Measurements from ENCODE around the gene NRSN1. TPM values are rescaled to one million over a fixed set of nuclear protein-coding genes. Genes with fewer than 3 reads are reported as not detected.

NRSN1 gene
- total RNA-seq, 1 donor from 2014 or later = 1.4 TPM

DNA sequence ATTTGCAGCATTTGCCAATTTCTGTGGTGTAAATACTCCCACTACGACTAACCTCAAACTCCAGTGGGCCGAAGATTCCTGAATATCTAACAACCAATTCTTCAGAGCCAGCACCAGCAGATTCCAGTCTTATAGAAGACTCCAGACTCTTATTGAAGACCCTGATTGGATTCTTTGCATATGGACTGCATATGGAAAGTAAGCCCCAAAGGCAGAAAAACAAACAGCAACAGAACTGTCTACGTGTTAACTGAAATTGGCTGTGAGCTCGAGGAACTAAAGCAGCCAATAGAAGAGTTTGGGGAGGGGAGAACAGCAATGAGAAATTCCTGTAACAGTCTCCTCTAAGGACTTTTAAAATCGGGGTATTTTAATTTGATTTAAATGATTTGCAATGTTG, 19.7 kb upstream of the NRSN1 start:
- Mint-ChIP-seq H3K4me1 (no peaks in the 10 kb centered on the region), H3K4me3 (no peak overlapping the region), H3K36me3 (no peaks in the 10 kb centered on the region), H3K27ac (no peak overlapping the region), H3K27me3 (ENCODE audit: low read depth) (peaks cover 42% of the 10 kb centered on the region), H3K9me3 (no peaks in the 10 kb centered on the region)
- TF ChIP-seq, protein P1, sequence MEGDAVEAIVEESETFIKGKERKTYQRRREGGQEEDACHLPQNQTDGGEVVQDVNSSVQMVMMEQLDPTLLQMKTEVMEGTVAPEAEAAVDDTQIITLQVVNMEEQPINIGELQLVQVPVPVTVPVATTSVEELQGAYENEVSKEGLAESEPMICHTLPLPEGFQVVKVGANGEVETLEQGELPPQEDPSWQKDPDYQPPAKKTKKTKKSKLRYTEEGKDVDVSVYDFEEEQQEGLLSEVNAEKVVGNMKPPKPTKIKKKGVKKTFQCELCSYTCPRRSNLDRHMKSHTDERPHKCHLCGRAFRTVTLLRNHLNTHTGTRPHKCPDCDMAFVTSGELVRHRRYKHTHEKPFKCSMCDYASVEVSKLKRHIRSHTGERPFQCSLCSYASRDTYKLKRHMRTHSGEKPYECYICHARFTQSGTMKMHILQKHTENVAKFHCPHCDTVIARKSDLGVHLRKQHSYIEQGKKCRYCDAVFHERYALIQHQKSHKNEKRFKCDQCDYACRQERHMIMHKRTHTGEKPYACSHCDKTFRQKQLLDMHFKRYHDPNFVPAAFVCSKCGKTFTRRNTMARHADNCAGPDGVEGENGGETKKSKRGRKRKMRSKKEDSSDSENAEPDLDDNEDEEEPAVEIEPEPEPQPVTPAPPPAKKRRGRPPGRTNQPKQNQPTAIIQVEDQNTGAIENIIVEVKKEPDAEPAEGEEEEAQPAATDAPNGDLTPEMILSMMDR (IDR thresholded peaks at IDR 0.05; ENCODE audit: unreplicated experiment) = no peak
- no peak for DNase-seq (ENCODE audit: low spot score in 2 of 2, unreplicated experiment in 2 of 2)

DNA sequence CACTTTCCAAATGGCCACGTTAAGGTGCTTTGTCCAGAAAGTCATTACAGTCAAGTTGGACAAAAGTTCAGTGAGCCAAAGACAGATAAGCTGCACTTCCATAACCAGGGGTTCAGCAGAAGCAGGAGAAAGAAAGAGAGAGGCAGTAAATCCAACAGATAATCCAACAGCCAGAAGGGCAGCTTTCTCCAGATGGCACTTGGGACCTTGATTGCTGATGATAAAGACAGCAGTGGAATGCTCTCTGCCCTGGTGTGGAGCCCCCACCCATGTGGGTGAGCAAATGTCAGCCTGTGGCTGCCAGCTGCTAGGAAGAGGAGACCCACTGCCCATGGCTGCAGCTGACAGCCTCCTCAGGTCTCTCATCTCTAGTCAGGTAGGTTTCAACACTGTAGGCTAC, 18.7 kb upstream of the NRSN1 start:
- no peaks in the 10 kb centered on the region for H3K36me3 Mint-ChIP-seq
- TF ChIP-seq, protein P1 (IDR thresholded peaks at IDR 0.05; ENCODE audit: unreplicated experiment) = no peak
- no peaks in the 10 kb centered on the region for H3K9me3 Mint-ChIP-seq
- DNase-seq (ENCODE audit: low spot score in 2 of 2, unreplicated experiment in 2 of 2) = no peak
- H3K4me1 Mint-ChIP-seq = no peaks in the 10 kb centered on the region
- H3K27me3 Mint-ChIP-seq (ENCODE audit: low read depth) = peaks cover 51% of the 10 kb centered on the region
- H3K27ac Mint-ChIP-seq = no peak overlapping the region
- H3K4me3 Mint-ChIP-seq = no peak overlapping the region

DNA sequence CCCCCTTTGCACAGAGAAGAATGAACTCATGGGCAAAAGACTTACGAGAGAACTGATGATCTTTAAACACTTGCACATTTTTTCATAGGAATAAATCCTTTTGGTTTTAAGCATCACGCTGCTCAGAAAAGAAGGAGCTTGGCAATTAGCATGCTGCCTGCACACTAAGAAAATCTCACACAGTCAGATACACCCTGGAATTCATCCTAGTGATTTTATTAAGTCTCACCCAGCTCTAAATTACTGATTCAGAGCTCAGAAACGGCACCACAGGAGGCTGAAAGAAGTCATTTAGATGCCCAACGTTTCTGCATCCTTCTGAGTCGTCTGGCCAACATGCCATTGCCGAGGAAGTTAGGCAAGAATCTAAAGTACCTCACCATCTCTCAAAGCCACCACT, 18.0 kb upstream of the NRSN1 start:
- no peak for DNase-seq (ENCODE audit: low spot score in 2 of 2, unreplicated experiment in 2 of 2)
- H3K4me1 Mint-ChIP-seq = no peaks in the 10 kb centered on the region
- no peak overlapping the region for H3K27ac Mint-ChIP-seq
- TF ChIP-seq, protein P1 (IDR thresholded peaks at IDR 0.05; ENCODE audit: unreplicated experiment) = no peak
- no peaks in the 10 kb centered on the region for H3K36me3 Mint-ChIP-seq
- peaks cover 52% of the 10 kb centered on the region for H3K27me3 Mint-ChIP-seq (ENCODE audit: low read depth)
- H3K4me3 Mint-ChIP-seq = no peak overlapping the region
- no peaks in the 10 kb centered on the region for H3K9me3 Mint-ChIP-seq

DNA sequence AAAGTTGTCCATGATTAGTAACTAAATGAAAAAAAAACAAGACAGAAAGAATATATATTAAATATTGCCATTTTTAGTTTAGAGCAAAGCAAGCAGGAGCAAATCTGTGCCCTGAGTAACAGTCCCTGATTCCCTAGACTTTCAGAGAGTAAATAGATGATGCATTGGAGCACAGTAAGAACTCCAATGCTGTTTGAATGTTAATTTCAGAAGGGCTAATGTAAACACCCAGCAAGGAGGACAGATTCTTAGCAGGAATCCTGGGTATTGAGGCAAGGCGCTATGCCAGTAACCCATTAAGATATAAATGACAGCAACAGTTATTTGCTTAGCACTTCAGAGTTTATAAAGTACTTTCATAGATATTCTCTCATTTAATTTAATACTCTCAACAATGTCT, 15.6 kb upstream of the NRSN1 start:
- Mint-ChIP-seq H3K27me3 (ENCODE audit: low read depth) (peaks cover 70% of the 10 kb centered on the region), H3K4me3 (no peak overlapping the region), H3K9me3 (no peaks in the 10 kb centered on the region), H3K36me3 (no peaks in the 10 kb centered on the region), H3K27ac (no peak overlapping the region), H3K4me1 (no peaks in the 10 kb centered on the region)
- DNase-seq (ENCODE audit: low spot score in 2 of 2, unreplicated experiment in 2 of 2) = no peak
- TF ChIP-seq, protein P1 (IDR thresholded peaks at IDR 0.05; ENCODE audit: unreplicated experiment) = no peak

DNA sequence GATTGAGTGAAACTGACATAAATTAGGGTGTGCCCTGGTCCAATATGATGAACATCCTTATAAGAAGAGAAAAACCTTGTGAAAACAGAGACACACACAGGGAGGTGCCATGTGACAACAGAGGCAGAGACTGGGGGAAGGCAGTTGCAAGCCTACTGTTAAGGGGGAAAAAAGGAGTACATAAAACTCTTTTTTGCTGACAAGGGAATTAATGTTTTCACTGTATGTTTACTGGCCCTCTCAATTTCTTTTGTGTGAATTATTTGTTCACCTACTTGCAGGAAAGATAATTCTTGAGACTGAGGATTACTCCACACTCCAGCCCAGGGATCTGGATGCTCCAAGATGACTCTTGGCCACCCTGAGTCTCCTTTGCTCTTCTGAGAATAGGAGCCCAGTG, 12.1 kb upstream of the NRSN1 start:
- Mint-ChIP-seq H3K36me3 (no peaks in the 10 kb centered on the region), H3K27me3 (ENCODE audit: low read depth) (peaks cover 61% of the 10 kb centered on the region), H3K4me3 (no peak overlapping the region), H3K4me1 (no peaks in the 10 kb centered on the region), H3K27ac (no peak overlapping the region), H3K9me3 (no peaks in the 10 kb centered on the region)
- no peak for DNase-seq (ENCODE audit: low spot score in 2 of 2, unreplicated experiment in 2 of 2)
- TF ChIP-seq, protein P1 (IDR thresholded peaks at IDR 0.05; ENCODE audit: unreplicated experiment) = no peak

DNA sequence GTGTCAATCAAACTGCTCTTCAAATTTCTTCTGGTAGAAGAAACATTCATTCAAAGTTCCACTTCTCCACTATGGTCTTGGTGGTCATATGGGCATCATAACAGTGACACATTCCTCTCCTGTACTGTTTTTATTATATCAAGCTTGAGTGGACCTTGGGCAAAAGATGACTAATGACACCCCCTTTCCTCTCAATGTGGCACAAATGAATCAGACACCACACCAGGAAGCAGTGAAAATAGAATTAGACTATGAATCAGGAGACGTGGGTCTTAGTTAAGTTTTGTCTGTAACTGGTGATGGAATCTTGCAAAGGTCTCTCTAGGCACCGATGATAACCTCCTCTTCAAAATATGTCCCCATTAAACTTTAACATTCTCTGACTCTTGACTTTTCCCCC, 9.0 kb upstream of the NRSN1 start:
- no peaks in the 10 kb centered on the region for H3K4me1 Mint-ChIP-seq
- TF ChIP-seq, protein P1 (IDR thresholded peaks at IDR 0.05; ENCODE audit: unreplicated experiment) = no peak
- H3K9me3 Mint-ChIP-seq = no peaks in the 10 kb centered on the region
- no peak overlapping the region for H3K4me3 Mint-ChIP-seq
- peaks cover 77% of the 10 kb centered on the region for H3K27me3 Mint-ChIP-seq (ENCODE audit: low read depth)
- DNase-seq (ENCODE audit: low spot score in 2 of 2, unreplicated experiment in 2 of 2) = no peak
- no peak overlapping the region for H3K27ac Mint-ChIP-seq
- H3K36me3 Mint-ChIP-seq = no peaks in the 10 kb centered on the region

All from mesothelial cell of epicardium (in vitro differentiated cells).